Activated CD8-positive, alpha-beta T cell treated with anti-CD3 and anti-CD28 coated beads for 36 hours (primary cell): ENCODE data around the gene USP24. TPM values are rescaled to one million over a fixed set of nuclear protein-coding genes. Genes with fewer than 3 reads are reported as not detected.

Experiments used
- ATAC-seq: fragments of 200-7000 bp; cut with Tn5 transposase; one replicate; pipeline ENCODE4 v1.10.0; 2021; ENCODE audit warnings: mild to moderate bottlenecking, moderate library complexity
- CTCF ChIA-PET: fragments of 350-600 bp; sonication (Branson Sonifier 250); formaldehyde crosslinking; loops from one replicate; lab custom pipeline; 2021; ENCODE audit warnings: antibody characterized with exemption; lab: Charles Lee
- POLR2A ChIA-PET: fragments of 350-600 bp; sonication (Branson Sonifier 250); formaldehyde crosslinking; loops from one replicate; lab custom pipeline; 2021; ENCODE audit warnings: antibody characterized with exemption; lab: Charles Lee
- DNase-seq: peaks from one replicate; pipeline ENCODE4 v3.0.0-alpha.2; 2020
- H3K27ac Mint-ChIP-seq: one replicate; pipeline ENCODE4 v1.8.0; 2021; ENCODE audit warnings: mild to moderate bottlenecking, mixed read lengths
- H3K27me3 Mint-ChIP-seq: one replicate; pipeline ENCODE4 v1.8.0; 2021; ENCODE audit warnings: mixed read lengths
- H3K36me3 Mint-ChIP-seq: one replicate; pipeline ENCODE4 v1.8.0; 2021; ENCODE audit warnings: low read depth, mixed read lengths
- H3K4me1 Mint-ChIP-seq: one replicate; pipeline ENCODE4 v1.8.0; 2021; ENCODE audit warnings: low read depth, mixed read lengths
- H3K4me3 Mint-ChIP-seq: one replicate; pipeline ENCODE4 v1.8.0; 2021; ENCODE audit warnings: mild to moderate bottlenecking, moderate library complexity, mixed read lengths
- H3K9me3 Mint-ChIP-seq: one replicate; pipeline ENCODE4 v1.8.0; 2021; ENCODE audit warnings: mixed read lengths
- CTCF ChIP-seq: fragments of 200-600 bp; IDR thresholded peaks from one replicate; pipeline ENCODE4 v1.8.0; 2022; ENCODE audit warnings: antibody characterized with exemption, mild to moderate bottlenecking
- intact Hi-C: fragments of 100-400 bp; cut with micrococcal nuclease; formaldehyde crosslinking; loops from one replicate; pipeline ENCODE4 v1.10.0; 2022
- total RNA-seq, 2 experiments: library from RNA; stranded (reverse); gene quantifications; one replicate each; pipeline ENCODE4 v1.2.3, GENCODE V29; 2021

The USP24 gene
- total RNA-seq, 2 experiments from 2014 or later = 39.4 to 47.0 TPM

- TF ChIP-seq CTCF = no peak
- peaks cover 41% of the 10 kb centered on the region for H3K36me3 Mint-ChIP-seq
These were observed 136.7 kb downstream of the USP24 start for GRCh38 chr1:55078470-55078869.

GRCh38 chr1:55076356-55076755, 138.8 kb downstream of the USP24 start:
- H3K36me3 Mint-ChIP-seq = peaks cover 54% of the 10 kb centered on the region

More at GRCh38 chr1:55078470-55078869, 136.7 kb downstream of the USP24 start:
- Mint-ChIP-seq H3K4me1 (peaks cover 9% of the 10 kb centered on the region), H3K4me3 (no peak overlapping the region), H3K9me3 (no peaks in the 10 kb centered on the region), H3K27ac (no peak overlapping the region), H3K27me3 (no peaks in the 10 kb centered on the region)
- ChIA-PET POLR2A (no interaction called here), CTCF (no interaction called here)
- ATAC-seq (no peak), DNase-seq (no peak)
- intact Hi-C loops = no loop called here

GRCh38 chr1:55074455-55074854, 140.7 kb downstream of the USP24 start:
- Mint-ChIP-seq H3K4me1 (peaks cover 27% of the 10 kb centered on the region), H3K4me3 (no peak overlapping the region), H3K36me3 (peaks cover 63% of the 10 kb centered on the region), H3K27me3 (no peaks in the 10 kb centered on the region), H3K9me3 (no peaks in the 10 kb centered on the region), H3K27ac (peak overlapping the region; percentile 73)
- ChIA-PET POLR2A (interaction anchor here (0.6 kb wide), 1 partner anchor 689 kb away, joined by 3 read pairs; no protein-coding TSS in a partner anchor), CTCF (interaction anchor here (0.9 to 2.0 kb wide), 3 partner anchors 52 to 206 kb away, joined by 3 to 4 read pairs (median 3); no protein-coding TSS in a partner anchor)
- ATAC-seq (no peak), DNase-seq (no peak)
- intact Hi-C loops = no loop called here
- TF ChIP-seq CTCF = no peak

More at GRCh38 chr1:55076356-55076755, 138.8 kb downstream of the USP24 start:
- no peak overlapping the region for H3K27ac Mint-ChIP-seq
- DNase-seq (no peak), ATAC-seq (no peak)
- no peaks in the 10 kb centered on the region for H3K27me3 Mint-ChIP-seq
- ChIA-PET CTCF (interaction anchor here (1.0 kb wide), 1 partner anchor 201 kb away, joined by 3 read pairs; no protein-coding TSS in a partner anchor), POLR2A (no interaction called here)
- H3K9me3 Mint-ChIP-seq = no peaks in the 10 kb centered on the region
- peaks cover 27% of the 10 kb centered on the region for H3K4me1 Mint-ChIP-seq
- intact Hi-C loops = no loop called here
- no peak for TF ChIP-seq CTCF
- no peak overlapping the region for H3K4me3 Mint-ChIP-seq

GRCh38 chr1:55073187-55073916, 141.8 kb downstream of the USP24 start:
- Mint-ChIP-seq H3K4me3 (no peak overlapping the region), H3K27ac (peak overlapping the region; percentile 94), H3K4me1 (peaks cover 27% of the 10 kb centered on the region), H3K36me3 (peaks cover 70% of the 10 kb centered on the region), H3K9me3 (no peaks in the 10 kb centered on the region), H3K27me3 (no peaks in the 10 kb centered on the region)
- CTCF ChIA-PET = interaction anchor here (0.7 to 2.0 kb wide), 3 partner anchors 23 to 83 kb away, joined by 3 to 4 read pairs (median 3); no protein-coding TSS in a partner anchor
- intact Hi-C loops = no loop called here
- POLR2A ChIA-PET = interaction anchor here (1.3 kb wide), 1 partner anchor 9 kb away, joined by 4 read pairs; no protein-coding TSS in a partner anchor
- DNase-seq = peak; percentile 56
- peak; percentile 94 for ATAC-seq
- no peak for TF ChIP-seq CTCF

- Mint-ChIP-seq H3K27ac (peak overlapping the region; percentile 94), H3K27me3 (no peaks in the 10 kb centered on the region), H3K4me3 (no peak overlapping the region), H3K36me3 (peaks cover 75% of the 10 kb centered on the region), H3K9me3 (no peaks in the 10 kb centered on the region), H3K4me1 (peaks cover 27% of the 10 kb centered on the region)
- TF ChIP-seq CTCF = peak; percentile 34
- DNase-seq = peak; percentile 19
- POLR2A ChIA-PET = interaction anchor here (1.1 kb wide), 1 partner anchor 207 kb away, joined by 4 read pairs; no protein-coding TSS in a partner anchor
- intact Hi-C loops = no loop called here
- ATAC-seq = no peak
- CTCF ChIA-PET = interaction anchor here (1.0 to 1.3 kb wide), 5 partner anchors 9 to 267 kb away, joined by 3 to 5 read pairs (median 3); no protein-coding TSS in a partner anchor
These were observed 143.7 kb downstream of the USP24 start for GRCh38 chr1:55071477-55071876.
